Measurements from ENCODE around the gene IRF2BPL. TPM values are rescaled to one million over a fixed set of nuclear protein-coding genes. Genes with fewer than 3 reads are reported as not detected.

IRF2BPL gene
- polyA plus RNA-seq, 1 donor (not counting 4 experiments of a cell fraction or from before 2014, with no cell fraction given), result 5.6 TPM

DNA sequence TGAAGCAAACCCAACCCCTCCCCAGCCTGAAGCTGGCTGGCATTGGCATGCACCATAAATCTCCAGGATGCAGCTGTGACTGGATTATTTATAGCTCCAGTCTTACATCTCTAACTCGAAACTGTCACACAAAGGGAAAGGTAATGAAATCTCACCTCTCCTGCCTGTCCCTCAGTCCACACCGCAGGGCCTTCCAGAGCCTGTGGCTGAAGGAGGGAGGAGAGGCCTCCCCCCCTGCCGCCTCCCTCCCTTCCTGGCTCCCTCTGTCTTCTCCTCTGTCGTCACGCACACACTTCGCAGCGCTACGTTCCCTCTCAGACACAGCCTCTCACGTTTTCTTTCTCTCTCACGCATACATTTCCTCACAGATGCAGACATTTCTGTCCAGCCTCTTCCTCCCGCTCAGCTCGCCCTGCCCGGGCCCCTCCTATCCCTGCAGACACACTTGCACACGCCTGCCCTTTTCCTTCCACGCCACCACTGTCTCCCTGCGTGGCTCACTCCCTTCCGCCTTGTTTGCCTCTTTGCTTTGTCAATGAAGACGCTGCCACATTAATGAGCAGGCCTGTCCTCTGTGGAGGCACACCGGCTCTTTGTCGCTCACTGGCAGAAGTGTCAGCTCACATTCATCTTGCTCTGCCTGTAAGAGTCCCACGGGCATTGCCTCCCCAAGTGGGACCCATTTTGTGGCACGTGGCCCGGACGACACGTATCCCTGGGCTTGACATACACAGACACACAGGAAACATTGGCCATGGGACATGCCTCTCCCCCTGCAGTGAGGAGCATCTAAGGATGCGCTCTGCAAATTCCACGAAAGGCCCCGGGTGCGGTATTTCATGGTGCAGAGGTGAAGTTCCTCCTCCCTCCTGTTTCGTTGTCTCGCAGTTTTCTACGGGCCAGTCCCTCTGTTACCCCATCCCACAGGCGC, 27.9 kb downstream of the IRF2BPL start:
- peaks cover 32% of the 10 kb centered on the region for H3K4me1 ChIP-seq (ENCODE audit: control insufficient read depth, extremely low read depth, insufficient read depth, low read length)

GRCh38 chr14:76998910-76999309, 29.6 kb downstream of the IRF2BPL start:
- no peak overlapping the region for H3K27ac ChIP-seq (ENCODE audit: control insufficient read depth, insufficient read depth, low read length)
- FAIRE-seq, result no peak

More for the DNA sequence above, 27.9 kb downstream of the IRF2BPL start:
- Histone ChIP-seq H3K27ac (ENCODE audit: control insufficient read depth, insufficient read depth, low read length) (no peak overlapping the region), H3K36me3 (ENCODE audit: control insufficient read depth in 2 of 2, extremely low read depth in 1 of 2, insufficient read depth in 2 of 2, low read length in 2 of 2) (no peaks in the 10 kb centered on the region), H4K20me1 (ENCODE audit: control insufficient read depth, extremely low read depth, insufficient read depth, low read length) (no peaks in the 10 kb centered on the region), H3K9me1 (ENCODE audit: control insufficient read depth, extremely low read depth, insufficient read depth, low read length) (no peaks in the 10 kb centered on the region), H3K4me3 (ENCODE audit: control insufficient read depth in 2 of 3, extremely low read depth in 1 of 3, insufficient read depth in 2 of 3, low read depth in 1 of 3, low read length in 3 of 3) (no peak overlapping the region), H3K4me2 (ENCODE audit: control insufficient read depth, extremely low read depth, insufficient read depth, low read depth, low read length) (peak overlapping the region; percentile 52), H3K79me2 (ENCODE audit: control insufficient read depth, insufficient read depth, low read length) (no peaks in the 10 kb centered on the region), H2AFZ (ENCODE audit: control insufficient read depth, low read length) (peak overlapping the region; percentile 91), H3K9me3 (ENCODE audit: control insufficient read depth, low read depth, low read length) (no peaks in the 10 kb centered on the region), H3K27me3 (ENCODE audit: control insufficient read depth, extremely low read depth, insufficient read depth, low read length) (no peaks in the 10 kb centered on the region), H3K9ac (ENCODE audit: control insufficient read depth, extremely low read depth, insufficient read depth, low read length) (no peak overlapping the region)
- TF ChIP-seq EZH2 (IDR thresholded peaks at IDR 0.05; ENCODE audit: low read length), result no peak
- TF ChIP-seq CTCF (optimal IDR thresholded peaks at IDR 0.05 in 1 of 3, IDR thresholded peaks at IDR 0.05 in 1 of 3, conservative IDR thresholded peaks at IDR 0.05 in 1 of 3; ENCODE audit: extremely low read depth in 1 of 3, insufficient read depth in 2 of 3, low read length in 3 of 3), result no peak
- dilution Hi-C loops (cut with MboI; ENCODE audit: extremely low pct_ligation_motif_present, low sequenced_read_pairs), result no loop called here
- DNase-seq (ENCODE audit: low read depth, low spot score), result no peak
- FAIRE-seq, result no peak

More at GRCh38 chr14:76998910-76999309, 29.6 kb downstream of the IRF2BPL start:
- no peak overlapping the region for H3K4me3 ChIP-seq (ENCODE audit: control insufficient read depth in 2 of 3, extremely low read depth in 1 of 3, insufficient read depth in 2 of 3, low read depth in 1 of 3, low read length in 3 of 3)
- dilution Hi-C loops (cut with MboI; ENCODE audit: extremely low pct_ligation_motif_present, low sequenced_read_pairs), result no loop called here
- no peaks in the 10 kb centered on the region for H4K20me1 ChIP-seq (ENCODE audit: control insufficient read depth, extremely low read depth, insufficient read depth, low read length)
- DNase-seq (ENCODE audit: low read depth, low spot score), result no peak
- no peak overlapping the region for H3K4me2 ChIP-seq (ENCODE audit: control insufficient read depth, extremely low read depth, insufficient read depth, low read depth, low read length)
- TF ChIP-seq EZH2 (IDR thresholded peaks at IDR 0.05; ENCODE audit: low read length) (no peak), CTCF (optimal IDR thresholded peaks at IDR 0.05 in 1 of 3, IDR thresholded peaks at IDR 0.05 in 1 of 3, conservative IDR thresholded peaks at IDR 0.05 in 1 of 3; ENCODE audit: extremely low read depth in 1 of 3, insufficient read depth in 2 of 3, low read length in 3 of 3) (no peak)
- H3K79me2 ChIP-seq (ENCODE audit: control insufficient read depth, insufficient read depth, low read length), result no peaks in the 10 kb centered on the region
- H3K4me1 ChIP-seq (ENCODE audit: control insufficient read depth, extremely low read depth, insufficient read depth, low read length), result peaks cover 20% of the 10 kb centered on the region
- no peaks in the 10 kb centered on the region for H3K36me3 ChIP-seq (ENCODE audit: control insufficient read depth in 2 of 2, extremely low read depth in 1 of 2, insufficient read depth in 2 of 2, low read length in 2 of 2)
- no peaks in the 10 kb centered on the region for H3K27me3 ChIP-seq (ENCODE audit: control insufficient read depth, extremely low read depth, insufficient read depth, low read length)
- no peaks in the 10 kb centered on the region for H3K9me1 ChIP-seq (ENCODE audit: control insufficient read depth, extremely low read depth, insufficient read depth, low read length)
- H2AFZ ChIP-seq (ENCODE audit: control insufficient read depth, low read length), result no peak overlapping the region
- no peaks in the 10 kb centered on the region for H3K9me3 ChIP-seq (ENCODE audit: control insufficient read depth, low read depth, low read length)
- H3K9ac ChIP-seq (ENCODE audit: control insufficient read depth, extremely low read depth, insufficient read depth, low read length), result no peak overlapping the region
